NCI-H2171 (cell line): ENCODE measurements around the gene NDST1.
"Not testable (repeated sequence)": the region's sequence is repeated elsewhere in the genome, so short reads cannot be mapped to it uniquely, and the experiment has no call there.

Experiments
- DNase-seq: peaks from one replicate; lab custom pipeline; 2025; lab: John Stamatoyannopoulos, UW

Gene NDST1

DNA sequence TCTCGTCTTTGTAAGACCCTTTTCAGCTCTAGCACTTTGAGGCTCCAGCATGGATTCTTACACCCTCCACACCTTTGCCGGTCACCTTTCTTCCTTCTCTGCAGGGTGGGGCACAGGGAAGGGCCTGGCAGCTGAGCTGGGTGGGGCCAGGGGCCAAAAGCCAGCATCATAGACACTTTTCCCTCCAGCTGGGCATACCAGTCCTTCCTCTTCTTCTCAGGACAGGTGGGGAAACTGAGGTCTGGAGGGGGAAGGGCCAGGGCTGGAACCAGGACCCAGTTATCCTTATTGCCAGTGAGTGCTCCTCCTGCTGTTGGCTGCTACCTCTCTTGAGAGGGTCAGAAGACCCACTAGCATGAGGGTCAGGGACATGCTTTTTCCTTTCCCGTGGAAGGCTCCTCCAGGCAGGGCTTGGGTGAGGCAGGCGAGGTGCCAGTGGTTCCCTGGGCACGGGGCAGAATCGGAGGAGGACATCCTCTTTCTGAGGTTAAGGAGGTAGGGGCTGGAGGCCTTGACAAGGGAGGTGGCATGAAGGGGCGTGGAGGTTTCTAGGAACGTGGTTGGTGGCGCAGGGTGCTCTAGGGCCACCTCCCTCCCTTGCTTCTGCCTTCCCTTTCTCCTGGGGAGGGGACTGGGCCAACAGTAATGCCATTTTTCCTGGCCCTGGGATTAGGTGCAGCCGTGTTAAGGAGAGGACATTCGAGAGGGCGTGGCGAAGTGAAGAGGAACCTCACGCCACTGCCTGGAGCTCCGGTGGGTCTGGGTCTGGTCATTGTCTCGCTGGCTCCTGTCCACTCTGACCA is at the start of gene NDST1:
TSS of gene NDST1 (plus strand) at position 658 of the 803 bp plus-strand sequence. CDS start 13,124 bp downstream, outside the sequence.
- no peak for DNase-seq

DNA sequence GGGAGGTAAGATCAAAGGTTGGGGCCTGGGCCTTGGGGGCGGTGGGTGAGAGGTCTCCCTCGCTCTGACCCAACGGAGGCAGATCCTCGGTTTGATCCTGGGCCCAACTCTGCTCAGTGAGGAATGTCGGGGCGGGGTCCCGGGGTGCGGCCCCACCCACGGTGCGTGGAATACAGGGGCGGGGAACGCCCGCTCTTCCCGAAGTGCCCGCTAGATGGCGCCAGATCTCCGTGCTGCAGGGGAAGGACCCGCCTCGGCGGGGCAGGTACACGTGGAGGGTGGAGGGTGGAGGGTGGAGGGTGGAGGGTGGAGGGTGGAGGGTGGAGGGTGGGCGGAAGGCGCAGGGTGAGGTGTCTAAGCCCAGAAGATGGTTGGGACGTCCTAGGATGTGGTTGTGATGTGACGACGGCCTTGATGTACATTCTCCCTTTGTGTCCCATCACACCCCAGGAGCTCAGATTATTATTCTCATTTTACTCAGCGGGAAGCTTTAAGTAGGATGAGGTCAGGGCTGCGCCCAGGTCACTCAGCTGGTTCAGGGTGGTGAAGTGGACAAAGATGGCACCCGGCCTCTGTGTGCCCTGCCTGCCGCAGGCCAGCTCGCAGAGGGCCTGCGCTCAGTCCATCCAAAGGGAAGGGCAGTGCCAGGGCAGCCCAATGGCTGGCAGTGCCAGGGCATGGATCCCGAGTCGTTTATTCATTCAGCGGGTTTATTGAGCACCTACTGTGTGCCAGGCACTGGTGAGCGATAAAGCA is 49.0 kb upstream of the NDST1 start:
- DNase-seq = peak; percentile 17

DNA sequence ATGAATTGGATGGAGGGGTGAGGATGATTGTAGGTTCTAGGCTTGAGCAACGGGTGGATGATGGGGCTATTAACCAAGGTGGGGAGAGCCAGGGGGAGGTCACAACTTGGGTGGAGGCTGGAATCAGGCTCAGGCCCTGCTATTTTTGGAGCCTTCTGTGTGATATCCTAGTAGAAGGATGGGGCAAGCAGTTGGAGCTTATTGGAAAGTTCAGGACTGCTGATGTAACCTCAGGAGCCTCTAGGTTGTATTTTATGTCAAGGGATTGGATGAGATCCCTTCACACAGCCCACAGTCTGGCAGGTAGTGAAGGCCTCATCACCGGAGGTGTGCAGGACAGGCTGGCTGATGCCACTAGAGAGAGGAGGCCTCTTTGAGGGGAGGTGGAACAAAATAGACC is 47.1 kb upstream of the NDST1 start:
- DNase-seq = no peak

DNA sequence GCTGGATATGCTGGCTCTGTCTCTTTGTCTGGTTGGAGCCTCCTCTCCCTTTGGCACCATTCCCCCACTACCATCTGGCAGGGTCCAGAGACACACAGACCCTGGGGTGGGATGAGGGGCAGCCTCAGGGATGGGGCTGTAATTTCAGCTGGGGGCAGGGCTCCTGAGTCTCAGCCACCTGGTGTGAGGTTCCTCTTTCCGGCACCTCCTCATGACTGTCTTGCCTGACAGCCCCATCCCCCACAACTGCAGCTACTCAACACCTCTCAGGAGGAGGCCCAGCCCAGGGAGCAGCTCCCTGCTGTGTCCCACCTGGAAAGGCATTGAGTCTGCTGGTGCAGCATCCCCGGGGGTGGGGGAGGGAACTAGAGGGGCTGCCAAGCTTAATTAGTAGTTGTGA is 46.7 kb upstream of the NDST1 start:
- DNase-seq = peak; percentile 98

DNA sequence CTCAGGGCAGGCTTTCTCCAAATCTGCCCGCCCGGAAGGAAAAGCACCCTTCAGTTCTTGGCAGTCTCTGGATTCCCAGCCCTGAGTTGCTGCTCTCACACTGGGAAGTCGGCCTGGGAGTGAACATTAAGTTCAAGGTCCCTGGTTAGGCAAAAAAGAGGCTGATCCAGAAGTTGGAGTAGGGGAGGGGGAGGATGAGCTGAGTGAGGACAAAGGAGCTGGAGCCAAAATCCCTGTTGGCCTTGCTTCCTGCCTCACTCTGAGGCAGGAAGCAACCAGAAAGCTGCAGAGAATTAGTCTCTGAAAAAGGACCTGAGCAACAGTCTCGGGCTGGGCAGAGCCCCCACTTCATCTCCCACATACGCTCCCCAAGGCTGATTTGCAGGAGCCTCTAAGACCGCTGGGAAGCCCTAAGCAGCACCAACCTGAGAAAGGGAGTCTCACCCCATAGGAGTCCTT is 43.3 kb upstream of the NDST1 start:
- peak; percentile 20 for DNase-seq

DNA sequence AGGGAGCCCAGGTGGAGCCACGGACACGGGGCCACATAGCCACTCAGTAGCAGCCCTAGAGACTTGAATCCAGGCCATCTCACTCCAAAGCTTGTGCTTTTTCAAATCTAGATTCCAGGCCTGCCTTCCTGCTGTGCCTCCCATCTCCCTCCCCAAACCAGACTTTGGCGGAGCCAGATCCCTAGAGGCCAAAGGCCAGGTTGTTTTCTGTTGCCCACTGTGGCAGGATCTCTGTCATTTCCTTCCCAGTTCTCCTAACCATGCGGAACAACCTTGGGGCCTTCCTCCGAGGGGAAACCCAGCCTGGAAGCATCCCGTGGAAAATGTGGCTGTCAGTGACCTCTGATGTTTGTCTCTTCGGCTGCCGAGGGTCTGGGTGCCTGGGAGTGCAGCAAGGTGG is 42.0 kb upstream of the NDST1 start:
- no peak for DNase-seq

DNA sequence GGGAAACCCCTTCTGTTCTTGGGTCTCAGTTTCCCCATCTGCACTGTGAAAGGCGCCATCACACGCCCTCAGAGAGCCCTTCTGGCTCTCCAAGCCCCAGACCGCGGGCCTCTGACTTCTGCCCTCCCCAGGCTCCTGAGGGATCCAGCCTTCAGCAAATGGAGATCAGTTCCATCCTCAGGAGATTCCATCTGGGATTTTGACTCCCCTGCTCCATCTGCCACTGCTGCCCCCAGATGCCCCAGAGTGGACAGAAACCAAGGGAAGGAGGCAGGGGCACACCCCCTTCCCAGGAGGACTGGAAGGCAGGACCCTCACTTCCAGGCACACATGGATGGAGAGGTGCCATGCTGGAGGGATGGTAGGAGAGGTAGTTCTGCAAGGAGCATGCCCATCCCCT is 39.7 kb upstream of the NDST1 start:
- no peak for DNase-seq

DNA sequence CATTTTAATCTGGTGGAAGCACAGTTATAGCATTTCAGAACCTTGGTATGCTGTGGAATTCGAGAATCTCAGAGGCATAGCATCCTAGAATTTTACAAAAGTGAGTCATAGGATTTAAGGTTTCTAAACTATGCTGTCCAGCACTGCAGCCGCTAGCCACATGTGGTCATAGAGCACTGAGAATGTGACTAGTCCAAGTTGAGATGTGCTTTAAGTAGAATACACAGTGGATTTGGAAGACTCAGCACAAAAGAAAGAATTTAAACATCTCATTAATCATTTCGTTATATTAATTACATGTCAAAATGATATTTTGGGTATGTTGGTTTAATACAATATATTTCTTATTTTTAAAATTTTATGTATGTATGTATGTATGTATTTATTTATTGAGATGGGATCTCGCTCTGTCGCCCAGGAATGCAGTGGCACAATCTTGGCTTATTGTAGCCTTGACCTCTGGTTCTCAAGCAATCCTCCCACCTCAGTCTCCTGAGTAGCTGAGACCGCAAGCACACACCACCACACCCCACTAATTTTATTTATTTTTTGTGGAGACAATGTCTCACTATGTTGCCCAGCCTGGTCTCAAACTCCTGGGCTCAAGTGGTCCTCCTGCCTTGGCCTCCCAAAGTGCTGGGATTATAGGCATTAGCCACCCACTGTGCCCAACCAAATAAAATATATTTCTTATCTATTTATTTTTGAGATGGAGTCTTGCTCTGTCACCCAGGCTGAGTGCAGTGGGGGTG is 38.0 kb upstream of the NDST1 start:
- DNase-seq = no peak

DNA sequence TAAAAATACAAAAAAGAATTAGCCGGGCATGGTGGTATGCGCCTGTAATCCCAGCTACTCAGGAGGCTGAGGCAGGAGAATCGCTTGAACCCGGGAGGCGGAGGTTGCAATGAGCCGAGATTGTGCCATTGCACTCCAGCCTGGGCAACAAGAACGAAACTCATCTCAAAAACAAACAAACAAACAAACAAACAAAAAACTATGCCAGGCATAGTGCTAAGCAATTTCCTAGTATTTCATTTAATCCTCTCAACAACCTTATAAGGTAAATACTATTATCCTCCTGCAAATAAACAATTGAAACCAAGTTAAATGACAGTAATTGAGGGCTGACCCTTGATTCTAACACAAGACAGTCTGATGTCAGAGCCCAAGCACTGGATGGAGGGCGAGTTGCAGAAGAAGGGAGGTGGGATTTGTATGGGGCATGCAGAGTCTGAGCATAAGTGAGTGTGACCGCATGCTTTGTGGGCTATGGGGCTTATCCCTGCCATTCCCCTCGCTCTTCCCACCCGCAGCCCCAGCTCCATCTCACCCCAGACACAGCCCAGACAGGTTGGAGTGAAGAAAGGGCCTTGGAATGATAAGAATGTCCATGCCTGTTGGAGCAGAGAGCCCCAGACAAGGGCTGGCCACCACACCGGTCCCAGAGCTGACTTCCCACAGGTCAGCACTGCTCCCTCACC is 34.1 kb upstream of the NDST1 start:
- DNase-seq = no peak

DNA sequence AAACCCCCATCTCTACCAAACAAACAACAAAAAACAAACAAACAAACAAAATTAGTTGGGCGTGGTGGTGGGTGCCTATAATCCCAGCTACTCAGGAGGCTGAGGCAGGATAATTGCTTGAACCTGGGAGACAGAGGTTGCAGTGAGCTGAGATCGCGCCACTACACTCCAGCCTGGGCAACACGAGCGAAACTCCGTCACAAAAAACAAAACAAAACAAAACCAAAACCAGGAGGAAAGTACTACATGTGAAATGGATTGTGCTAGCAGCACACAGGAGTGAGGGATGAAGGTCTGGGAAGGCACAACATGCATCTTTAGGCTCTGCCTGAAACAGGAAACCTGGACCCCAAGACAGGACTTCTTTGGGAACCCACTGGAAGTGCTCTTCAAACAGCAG is 31.4 kb upstream of the NDST1 start:
- DNase-seq = not testable (repeated sequence)

DNA sequence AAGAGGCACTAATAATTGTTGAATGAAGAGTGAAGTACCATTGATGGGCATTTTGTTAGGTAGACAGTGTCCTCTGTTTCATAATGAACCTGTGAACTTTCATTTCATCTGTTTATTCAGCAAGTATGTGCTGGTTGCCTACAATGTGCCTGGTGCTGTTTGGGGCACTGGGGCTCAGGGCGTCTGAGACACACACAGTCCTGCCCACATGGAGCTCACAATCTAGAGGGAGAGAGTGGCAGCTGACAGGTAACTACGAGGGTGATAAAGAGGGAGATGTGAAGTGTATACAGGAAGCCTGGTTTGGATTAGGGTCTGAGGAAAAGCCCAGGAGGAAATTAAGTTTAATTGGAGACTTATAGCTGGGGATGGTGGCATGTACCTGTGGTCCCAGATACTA is 28.5 kb upstream of the NDST1 start:
- no peak for DNase-seq

DNA sequence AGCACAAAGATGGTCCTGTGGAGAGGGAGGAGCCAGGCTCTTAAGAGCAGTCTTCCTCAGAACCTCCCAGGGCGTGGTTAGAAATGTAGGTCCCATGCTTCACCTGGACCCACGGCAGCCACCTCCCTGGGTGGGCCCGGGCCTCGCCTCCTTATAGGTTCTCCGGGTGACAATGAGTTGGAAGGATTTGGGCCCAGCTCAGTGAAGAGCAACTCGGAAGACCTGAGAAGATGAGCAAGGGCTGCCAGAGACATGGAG is 26.3 kb upstream of the NDST1 start:
- no peak for DNase-seq

DNA sequence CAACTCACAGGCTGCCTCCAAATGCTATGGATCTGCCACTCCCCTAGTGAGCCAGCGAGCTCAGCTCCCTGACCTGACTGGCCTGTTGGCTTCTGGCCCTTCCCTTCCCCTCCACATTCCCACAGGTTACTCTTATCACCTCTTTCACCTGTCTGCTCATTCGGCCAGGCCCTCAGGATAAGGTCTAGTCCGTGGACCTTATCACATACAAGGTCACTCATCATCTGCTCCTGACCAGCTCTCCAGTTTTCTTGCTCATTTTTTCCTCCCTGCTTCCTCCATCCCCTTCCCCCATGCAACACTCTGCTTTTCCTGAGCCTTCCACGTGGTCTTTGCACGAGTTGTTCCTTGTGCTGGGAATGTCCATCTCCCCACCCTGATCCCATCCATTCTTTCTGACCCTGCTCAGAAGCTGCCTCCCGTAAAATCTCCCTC is 25.9 kb upstream of the NDST1 start:
- no peak for DNase-seq

DNA sequence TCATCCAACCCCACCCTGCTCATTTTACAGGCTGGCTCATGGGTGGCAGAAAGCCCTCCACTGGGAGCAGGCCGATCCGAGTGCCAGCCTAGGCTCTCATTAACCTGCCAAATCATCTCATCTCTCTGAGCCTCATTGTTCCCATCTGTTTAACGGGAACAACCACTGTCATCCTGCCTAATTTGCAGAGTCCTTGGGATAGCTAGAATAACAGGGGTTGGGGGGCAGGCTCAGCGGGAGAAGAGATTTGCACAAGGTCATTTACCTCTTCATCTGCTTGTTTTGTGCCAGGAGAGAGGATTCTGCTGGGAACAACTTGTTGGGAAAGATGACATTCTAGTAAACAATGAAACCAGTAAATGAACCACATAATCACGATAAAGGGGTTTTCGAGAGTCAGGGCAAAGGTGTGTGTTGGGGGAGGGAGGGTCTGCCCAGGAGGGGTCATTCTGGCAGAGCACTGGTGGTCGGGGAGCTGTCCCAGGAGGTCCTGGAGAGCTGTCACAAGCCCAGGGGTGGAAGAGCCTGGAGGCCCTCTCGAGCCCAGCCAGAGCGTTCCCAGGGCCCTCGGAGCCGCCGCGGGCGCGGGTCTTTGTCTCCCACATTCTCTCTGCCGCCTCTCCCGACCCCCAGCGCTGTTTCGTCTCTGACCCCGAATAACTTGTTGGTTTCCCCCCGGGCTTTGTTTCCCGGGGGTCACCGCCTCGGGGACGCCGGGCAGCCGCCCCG is 22.8 kb upstream of the NDST1 start:
- no peak for DNase-seq

DNA sequence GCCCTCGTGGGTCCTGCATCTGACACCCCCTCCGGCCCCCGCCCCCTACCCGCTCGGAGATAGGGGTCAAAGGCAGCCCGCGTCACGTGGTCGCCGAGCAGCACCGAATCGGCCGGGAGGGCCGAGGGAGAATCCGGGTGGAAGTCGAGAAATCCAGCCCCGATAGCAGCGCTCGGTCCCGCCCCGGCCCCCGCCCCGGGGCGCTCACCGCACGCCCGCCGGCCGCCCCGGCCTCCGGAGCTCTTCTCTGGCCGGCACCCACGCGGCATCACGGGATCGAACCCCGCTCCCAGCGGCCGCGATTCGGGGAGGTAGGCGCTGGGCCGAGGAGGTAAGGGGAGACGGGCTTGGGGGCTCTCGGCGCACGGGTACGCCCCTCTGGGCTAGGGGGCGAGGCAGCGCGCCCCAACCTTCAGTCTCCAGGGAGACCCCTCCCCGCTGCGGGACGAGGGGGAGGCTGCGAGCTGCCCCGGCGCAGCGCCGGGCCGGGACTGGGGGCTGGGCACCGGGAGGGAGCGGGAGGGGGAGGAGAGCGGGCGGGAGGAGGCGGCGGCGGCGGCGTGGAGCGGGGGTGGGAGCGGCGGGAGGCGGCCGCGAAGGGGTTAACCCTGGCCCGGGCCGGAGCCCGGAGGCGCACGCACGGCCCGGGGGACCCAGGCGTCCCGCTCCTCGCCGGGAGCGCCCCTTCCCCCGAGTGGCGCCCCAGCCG is 22.1 kb upstream of the NDST1 start:
- DNase-seq = peak; percentile 18

DNA sequence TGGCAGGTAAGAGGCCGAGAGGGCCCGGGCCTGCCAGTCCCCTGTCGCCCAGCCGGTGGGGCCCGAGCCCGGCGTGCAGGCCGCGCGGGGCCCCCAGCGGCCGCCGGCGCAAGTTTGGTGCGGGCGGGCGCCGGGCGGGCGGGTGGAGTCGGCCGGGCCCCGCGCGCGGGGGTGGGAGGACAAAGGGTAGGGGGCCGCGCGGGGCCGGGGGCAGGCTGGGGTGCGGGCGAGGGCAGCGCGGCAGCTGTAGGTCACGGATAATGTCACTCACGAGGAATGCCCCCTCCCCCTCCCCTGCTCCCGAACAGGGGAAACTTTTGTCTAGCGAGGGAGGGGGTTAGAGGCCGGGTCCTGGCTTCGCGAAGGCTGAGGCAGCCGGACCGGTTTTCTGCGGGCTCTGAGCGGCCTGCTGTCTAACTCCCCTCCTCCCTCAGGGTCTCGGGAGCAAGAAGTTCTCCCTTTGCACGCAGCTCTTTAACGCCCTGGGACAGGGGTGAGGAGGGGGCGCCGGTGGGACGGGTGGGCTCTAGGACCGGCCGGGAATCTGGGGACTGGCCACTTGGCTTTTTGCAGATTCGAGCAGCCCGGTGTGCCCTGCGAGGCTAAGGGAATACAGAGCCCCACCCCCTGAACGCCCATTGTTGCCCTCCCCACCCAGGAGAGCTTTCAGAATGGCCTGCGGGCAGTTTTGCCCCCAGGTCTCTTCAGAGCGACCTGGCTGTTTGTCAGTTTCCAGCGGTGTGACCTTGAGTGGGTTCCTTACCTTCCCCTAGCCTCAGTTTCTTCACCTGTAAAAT is 21.3 kb upstream of the NDST1 start:
- DNase-seq = no peak

DNA sequence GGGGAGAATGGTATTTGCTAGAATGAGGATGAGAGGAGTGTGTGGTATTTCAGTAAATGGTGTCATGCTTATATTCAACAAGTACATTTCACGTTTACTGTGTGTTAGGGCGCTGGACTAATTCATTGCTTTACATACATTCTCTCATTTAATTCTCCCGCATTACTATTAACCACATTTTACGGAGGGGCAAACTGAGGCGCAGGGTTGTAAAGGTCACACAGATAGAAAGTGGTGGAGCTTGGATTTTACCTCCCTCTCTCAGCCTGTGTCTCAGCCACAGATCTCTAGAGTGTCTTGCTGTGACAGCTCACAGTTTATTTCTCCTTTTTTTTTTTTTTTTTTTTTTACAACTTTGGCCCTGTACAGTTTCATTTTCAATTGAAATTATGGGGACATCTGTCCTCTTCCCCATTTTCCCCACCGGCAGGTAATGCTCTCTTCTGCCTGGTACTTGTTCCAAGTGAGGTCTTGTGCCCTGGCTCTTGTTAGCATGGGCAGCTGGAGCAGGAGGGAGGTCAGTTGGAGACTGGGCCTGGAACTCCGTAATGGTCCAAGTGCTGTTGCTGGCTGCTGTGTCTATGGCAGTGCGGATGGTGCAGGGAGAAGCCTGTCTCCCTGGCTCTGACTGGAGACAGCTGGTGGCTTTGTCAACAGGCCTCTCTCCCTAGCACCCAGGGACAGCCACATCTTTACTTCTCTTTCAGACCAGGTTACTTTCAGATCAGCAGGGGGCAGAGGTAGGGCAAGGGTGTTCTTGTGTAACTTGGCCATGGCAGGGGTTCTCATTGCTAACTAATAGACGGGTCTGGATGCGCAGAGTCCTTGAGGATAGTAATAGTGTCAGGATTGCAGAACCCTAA is 20.5 kb upstream of the NDST1 start:
- DNase-seq = no peak

DNA sequence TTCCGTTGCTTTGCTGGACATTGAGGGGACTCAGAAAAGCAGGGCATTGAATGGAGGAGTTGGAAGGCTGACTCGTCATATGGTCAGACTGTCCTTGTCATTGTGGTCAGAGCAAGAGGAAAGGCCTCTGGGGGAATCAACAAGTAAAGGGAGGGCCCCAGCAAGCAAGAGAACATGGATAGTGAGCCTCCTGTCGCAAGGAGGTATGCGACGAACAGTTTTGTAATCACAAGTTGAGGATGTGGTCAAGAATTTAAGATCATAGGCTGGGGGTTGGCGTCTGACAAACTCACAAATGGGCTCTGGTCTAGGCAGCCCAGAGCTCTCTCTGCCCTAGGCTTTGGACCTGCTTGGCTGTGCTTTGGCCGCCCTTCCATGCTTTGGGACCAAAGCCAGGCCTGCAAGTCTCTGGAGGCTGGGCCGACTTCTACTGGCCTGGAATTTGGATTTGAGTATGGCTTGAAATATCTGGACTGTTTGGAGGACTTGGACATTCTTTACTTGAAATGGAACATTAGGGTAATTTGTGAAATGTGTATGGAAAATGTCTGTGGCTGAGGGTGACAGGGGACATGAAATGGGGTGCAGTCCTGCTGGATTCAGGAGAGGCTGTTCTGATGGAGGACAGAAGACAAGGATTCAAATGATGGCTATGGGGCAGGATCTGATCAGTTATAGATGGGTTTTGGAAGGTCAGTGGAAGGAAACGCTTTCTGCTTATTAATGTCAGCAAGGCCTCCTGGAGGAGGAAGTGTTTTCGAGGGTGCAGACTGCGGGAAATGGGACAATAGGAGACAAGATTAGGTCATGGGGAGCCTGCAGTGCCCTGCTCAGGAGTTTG is 19.2 kb upstream of the NDST1 start:
- DNase-seq = no peak
